Vagina (tissue), 2 donors: Measurements from ENCODE around the gene ESYT2. TPM values are rescaled to one million over a fixed set of nuclear protein-coding genes. Genes with fewer than 3 reads are reported as not detected.

Source experiments
- DNase-seq, 2 donors: peaks; one replicate each; pipeline ENCODE4 v3.0.0-alpha.2; 2017; ENCODE audit errors: extremely low spot score in 2 of 2
- H3K27ac ChIP-seq: fragments of 200-600 bp; sonication (generic); one replicate; pipeline ENCODE4 v1.5.1; 2019
- H3K27me3 ChIP-seq: fragments of 200-600 bp; sonication (generic); one replicate; pipeline ENCODE4 v1.5.1; 2019
- H3K36me3 ChIP-seq, 2 donors: fragments of 200-600 bp; sonication (generic); one replicate each; pipeline ENCODE4 v1.5.1; 2017 to 2019
- H3K4me1 ChIP-seq: fragments of 200-600 bp; sonication (generic); one replicate; pipeline ENCODE4 v1.5.1; 2019
- H3K4me3 ChIP-seq, 2 donors: fragments of 200-600 bp; sonication (generic); 1 replicate in 1 of 2; 2 replicates in 1 of 2; pipeline ENCODE4 v1.5.1; 2016 to 2019
- H3K9me3 ChIP-seq: fragments of 200-600 bp; sonication (generic); one replicate; pipeline ENCODE4 v1.5.1; 2019
- POLR2A ChIP-seq, 2 donors: fragments of 450-650 bp; IDR thresholded peaks; one replicate each; pipeline ENCODE4 v1.6.1; 2017; ENCODE audit warnings: antibody characterized with exemption in 2 of 2, mild to moderate bottlenecking in 2 of 2, moderate library complexity in 2 of 2
- POLR2AphosphoS5 ChIP-seq, 2 donors: sonication (generic); formaldehyde crosslinking; IDR thresholded peaks; one replicate each; pipeline ENCODE4 v1.9.0; 2017; ENCODE audit warnings: antibody characterized with exemption in 2 of 2, mild to moderate bottlenecking in 2 of 2, low read depth in 1 of 2; ENCODE audit not compliant: insufficient read depth in 1 of 2
- intact Hi-C: fragments of 100-400 bp; cut with DNase I; formaldehyde crosslinking; loops from one replicate; pipeline ENCODE4 v1.15.1; 2023
- total RNA-seq: library from RNA; depleted of rRNA; stranded (reverse); fragments of >200 nt; gene quantifications from one replicate; pipeline ENCODE4 v1.2.3, GENCODE V29; 2016
- TF ChIP-seq, protein P1 (sequence below), 3 experiments: fragments of 450-650 bp in 2 of 3; fragments of 200-600 bp in 1 of 3; sonication (generic) in 1 of 3; IDR thresholded peaks; one replicate each; pipeline ENCODE4 v1.5.1; 2017 to 2019; ENCODE audit warnings: antibody characterized with exemption in 3 of 3, mild to moderate bottlenecking in 2 of 3, moderate library complexity in 2 of 3

ESYT2 gene
- total RNA-seq, 1 donor from 2014 or later, result 82.5 TPM

DNA sequence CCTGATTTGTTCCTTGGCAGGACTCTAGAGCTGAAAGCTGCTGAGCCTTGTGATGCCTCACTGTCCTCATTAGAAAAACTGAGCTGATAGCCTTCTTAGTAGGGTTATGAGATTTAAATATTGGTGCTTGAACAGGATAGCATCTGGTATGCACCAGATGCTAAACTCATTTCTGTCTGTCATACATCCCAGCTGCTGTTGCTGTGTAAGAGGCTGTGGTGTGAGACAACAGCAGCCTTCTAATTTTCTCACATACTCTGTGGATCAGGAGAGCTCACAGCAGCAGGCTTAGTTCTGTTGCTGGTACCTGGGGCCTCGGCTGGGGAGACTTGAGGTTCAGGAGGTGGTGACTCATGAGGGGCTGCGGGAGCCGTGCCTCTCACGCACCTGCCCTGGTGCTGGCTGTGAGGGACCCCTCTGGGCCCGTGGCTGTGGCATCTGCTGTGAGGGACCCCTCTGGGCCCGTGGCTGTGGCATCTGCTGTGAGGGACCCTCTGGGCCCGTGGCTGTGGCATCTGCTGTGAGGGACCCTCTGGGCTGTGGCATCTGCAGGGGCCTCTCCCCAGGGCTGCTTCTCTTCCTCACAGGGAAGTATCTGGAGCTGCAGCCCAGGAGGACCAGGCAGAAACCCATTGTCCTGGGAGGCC is 39.6 kb upstream of the ESYT2 start:
- no peaks in the 10 kb centered on the region for H3K27me3 ChIP-seq
- no peaks in the 10 kb centered on the region for H3K9me3 ChIP-seq
- TF ChIP-seq POLR2AphosphoS5 (IDR thresholded peaks at IDR 0.05; ENCODE audit: insufficient read depth in 1 of 2, low read depth in 1 of 2), result no peak
- TF ChIP-seq, protein P1, sequence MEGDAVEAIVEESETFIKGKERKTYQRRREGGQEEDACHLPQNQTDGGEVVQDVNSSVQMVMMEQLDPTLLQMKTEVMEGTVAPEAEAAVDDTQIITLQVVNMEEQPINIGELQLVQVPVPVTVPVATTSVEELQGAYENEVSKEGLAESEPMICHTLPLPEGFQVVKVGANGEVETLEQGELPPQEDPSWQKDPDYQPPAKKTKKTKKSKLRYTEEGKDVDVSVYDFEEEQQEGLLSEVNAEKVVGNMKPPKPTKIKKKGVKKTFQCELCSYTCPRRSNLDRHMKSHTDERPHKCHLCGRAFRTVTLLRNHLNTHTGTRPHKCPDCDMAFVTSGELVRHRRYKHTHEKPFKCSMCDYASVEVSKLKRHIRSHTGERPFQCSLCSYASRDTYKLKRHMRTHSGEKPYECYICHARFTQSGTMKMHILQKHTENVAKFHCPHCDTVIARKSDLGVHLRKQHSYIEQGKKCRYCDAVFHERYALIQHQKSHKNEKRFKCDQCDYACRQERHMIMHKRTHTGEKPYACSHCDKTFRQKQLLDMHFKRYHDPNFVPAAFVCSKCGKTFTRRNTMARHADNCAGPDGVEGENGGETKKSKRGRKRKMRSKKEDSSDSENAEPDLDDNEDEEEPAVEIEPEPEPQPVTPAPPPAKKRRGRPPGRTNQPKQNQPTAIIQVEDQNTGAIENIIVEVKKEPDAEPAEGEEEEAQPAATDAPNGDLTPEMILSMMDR (IDR thresholded peaks at IDR 0.05), result no peak
- TF ChIP-seq POLR2A (IDR thresholded peaks at IDR 0.05), result no peak
- intact Hi-C loops, result loop anchor here (10.0 kb wide), 1 partner anchor 164 kb away; the partner anchor contains the start of gene NCAPG2
- H3K36me3 ChIP-seq, result peaks cover 0 to 20% of the 10 kb centered on the region in 2 donors
- H3K4me1 ChIP-seq, result peaks cover 23% of the 10 kb centered on the region
- no peak overlapping the region for H3K27ac ChIP-seq
- H3K4me3 ChIP-seq, result no peak overlapping the region
- no peak for DNase-seq

- Histone ChIP-seq H3K4me1 (peaks cover 23% of the 10 kb centered on the region), H3K9me3 (no peaks in the 10 kb centered on the region), H3K27ac (no peak overlapping the region), H3K27me3 (no peaks in the 10 kb centered on the region), H3K4me3 (no peak overlapping the region), H3K36me3 (peaks cover 0 to 15% of the 10 kb centered on the region in 2 donors)
- DNase-seq, result no peak
- intact Hi-C loops, result loop anchor here (10.0 kb wide), 1 partner anchor 163 kb away; the partner anchor contains the start of gene NCAPG2
- TF ChIP-seq, protein P1 (IDR thresholded peaks at IDR 0.05), result no peak
- TF ChIP-seq POLR2AphosphoS5 (IDR thresholded peaks at IDR 0.05; ENCODE audit: insufficient read depth in 1 of 2, low read depth in 1 of 2) (no peak), POLR2A (IDR thresholded peaks at IDR 0.05) (no peak)
Measured at GRCh38 chr7:158867214-158867984, 38.1 kb upstream of the ESYT2 start.

- H3K27ac ChIP-seq, result no peak overlapping the region
- H3K4me1 ChIP-seq, result peaks cover 23% of the 10 kb centered on the region
- peaks cover 0 to 1% of the 10 kb centered on the region in 2 donors for H3K36me3 ChIP-seq
- TF ChIP-seq, protein P1 (IDR thresholded peaks at IDR 0.05), result no peak
- no peak for TF ChIP-seq POLR2A (IDR thresholded peaks at IDR 0.05)
- TF ChIP-seq POLR2AphosphoS5 (IDR thresholded peaks at IDR 0.05; ENCODE audit: insufficient read depth in 1 of 2, low read depth in 1 of 2), result no peak
- no peak for DNase-seq
- H3K9me3 ChIP-seq, result no peaks in the 10 kb centered on the region
- intact Hi-C loops, result loop anchor here (10.0 kb wide), 1 partner anchor 161 kb away; the partner anchor contains the start of gene NCAPG2
- no peak overlapping the region for H3K4me3 ChIP-seq
- H3K27me3 ChIP-seq, result no peaks in the 10 kb centered on the region
Measured at GRCh38 chr7:158865977-158866376, 36.7 kb upstream of the ESYT2 start.

- H3K27me3 ChIP-seq, result no peaks in the 10 kb centered on the region
- H3K4me1 ChIP-seq, result peaks cover 23% of the 10 kb centered on the region
- H3K4me3 ChIP-seq, result no peak overlapping the region
- H3K9me3 ChIP-seq, result no peaks in the 10 kb centered on the region
- DNase-seq, result no peak
- intact Hi-C loops, result loop anchor here (10.0 kb wide), 1 partner anchor 161 kb away; the partner anchor contains the start of gene NCAPG2
- H3K36me3 ChIP-seq, result no peaks in the 10 kb centered on the region
- H3K27ac ChIP-seq, result peak overlapping the region; percentile 90
- TF ChIP-seq POLR2AphosphoS5 (IDR thresholded peaks at IDR 0.05; ENCODE audit: insufficient read depth in 1 of 2, low read depth in 1 of 2) (no peak), POLR2A (IDR thresholded peaks at IDR 0.05) (no peak)
- TF ChIP-seq, protein P1 (IDR thresholded peaks at IDR 0.05), result no peak
Measured at GRCh38 chr7:158865462-158865922, 36.2 kb upstream of the ESYT2 start.
